CD14-positive monocyte (primary cell): Measurements from ENCODE around the gene DRP2. TPM values are rescaled to one million over a fixed set of nuclear protein-coding genes. Genes with fewer than 3 reads are reported as not detected.

Experiments used
- DNase-seq, 3 donors: peaks; one replicate each; pipeline ENCODE4 v3.0.0-alpha.2; 2011 to 2022
- H2AFZ ChIP-seq: 2 replicates; pipeline ENCODE4 v1.6.0; 2012; ENCODE audit warnings: mild to moderate bottlenecking, low read depth, low read length, inconsistent platforms; ENCODE audit not compliant: insufficient read depth, poor library complexity, severe bottlenecking
- H3K27ac ChIP-seq, 2 donors: 1 replicate in 1 of 2; 2 replicates in 1 of 2; pipeline ENCODE4 v1.5.1; 2012 to 2013; ENCODE audit warnings: low read length in 2 of 2, control low read depth in 1 of 2, inconsistent platforms in 1 of 2, low read depth in 1 of 2, mild to moderate bottlenecking in 1 of 2
- H3K27me3 ChIP-seq, 2 donors: one replicate each; pipeline versions ENCODE4 v1.6.0 to v1.6.1; 2011 to 2013; ENCODE audit warnings: low read length in 2 of 2; ENCODE audit not compliant: control insufficient read depth in 2 of 2, insufficient read depth in 2 of 2
- H3K36me3 ChIP-seq, 2 donors: replicated peaks in 1 of 2; 1 replicate in 1 of 2; 2 replicates in 1 of 2; pipeline versions ENCODE4 v1.5.1 to v1.6.1; 2012 to 2013; ENCODE audit warnings: low read length in 2 of 2, control low read depth in 1 of 2, inconsistent platforms in 1 of 2, mild to moderate bottlenecking in 1 of 2; ENCODE audit not compliant: insufficient read depth in 2 of 2, control insufficient read depth in 1 of 2
- H3K4me1 ChIP-seq, 2 donors: 1 replicate in 1 of 2; 2 replicates in 1 of 2; pipeline versions ENCODE4 v1.5.1 to v1.6.1; 2012 to 2013; ENCODE audit warnings: low read length in 2 of 2, control low read depth in 1 of 2, inconsistent platforms in 1 of 2, mild to moderate bottlenecking in 1 of 2, moderate library complexity in 1 of 2; ENCODE audit not compliant: insufficient read depth in 2 of 2, control insufficient read depth in 1 of 2
- H3K4me2 ChIP-seq: replicated peaks from 2 replicates; pipeline ENCODE3; 2012; ENCODE audit warnings: low read length, moderate library complexity, mild to moderate bottlenecking; ENCODE audit not compliant: poor library complexity, severe bottlenecking; ENCODE audit errors: extremely low read depth
- H3K4me3 ChIP-seq, 3 experiments: fragments of 200-600 bp in 1 of 3; sonication (generic) in 1 of 3; replicated peaks in 1 of 3; 1 replicate in 2 of 3; 2 replicates in 1 of 3; pipeline ENCODE4 v1.5.1; 2011 to 2013; ENCODE audit warnings: low read length in 3 of 3, mild to moderate bottlenecking in 3 of 3, control low read depth in 2 of 3, low read depth in 2 of 3, inconsistent platforms in 1 of 3, moderate library complexity in 1 of 3
- H3K79me2 ChIP-seq: 2 replicates; pipeline ENCODE4 v1.6.0; 2012; ENCODE audit warnings: mild to moderate bottlenecking, control low read depth, inconsistent platforms, low read length, moderate library complexity; ENCODE audit not compliant: insufficient read depth
- H3K9ac ChIP-seq: 2 replicates; pipeline ENCODE4 v1.6.0; 2017; ENCODE audit warnings: low read length, mild to moderate bottlenecking; ENCODE audit not compliant: insufficient read depth, poor library complexity, severe bottlenecking
- H3K9me3 ChIP-seq, 2 donors: replicated peaks in 1 of 2; 1 replicate in 1 of 2; 2 replicates in 1 of 2; pipeline versions ENCODE4 v1.5.1 to v1.6.1; 2012 to 2013; ENCODE audit warnings: low read length in 2 of 2, control low read depth in 1 of 2; ENCODE audit not compliant: control insufficient read depth in 1 of 2, insufficient read depth in 1 of 2
- H4K20me1 ChIP-seq: 2 replicates; pipeline ENCODE4 v1.6.0; 2012; ENCODE audit warnings: mild to moderate bottlenecking, low read length, control low read depth, moderate library complexity; ENCODE audit not compliant: insufficient read depth
- H3K27ac Mint-ChIP-seq, 7 donors: one replicate each; pipeline ENCODE4 v1.8.0; 2020; ENCODE audit warnings: mild to moderate bottlenecking in 7 of 7, mixed read lengths in 7 of 7, moderate library complexity in 6 of 7, inconsistent platforms in 2 of 7
- H3K27me3 Mint-ChIP-seq, 3 donors: one replicate each; pipeline ENCODE4 v1.8.0; 2021 to 2022; ENCODE audit warnings: low read depth in 3 of 3, mild to moderate bottlenecking in 3 of 3, mixed read lengths in 3 of 3, moderate library complexity in 3 of 3, inconsistent platforms in 1 of 3
- H3K36me3 Mint-ChIP-seq, 2 donors: one replicate each; pipeline ENCODE4 v1.8.0; 2020; ENCODE audit warnings: mixed read lengths in 2 of 2, inconsistent platforms in 1 of 2, mild to moderate bottlenecking in 1 of 2
- H3K4me1 Mint-ChIP-seq: one replicate; pipeline ENCODE4 v1.8.0; 2020; ENCODE audit warnings: mild to moderate bottlenecking, mixed read lengths
- H3K4me3 Mint-ChIP-seq, 2 donors: one replicate each; pipeline ENCODE4 v1.8.0; 2020; ENCODE audit warnings: mild to moderate bottlenecking in 2 of 2, mixed read lengths in 2 of 2, moderate library complexity in 1 of 2
- H3K9me3 Mint-ChIP-seq, 7 donors: one replicate each; pipeline ENCODE4 v1.8.0; 2020 to 2022; ENCODE audit warnings: mixed read lengths in 7 of 7, mild to moderate bottlenecking in 6 of 7, moderate library complexity in 6 of 7, inconsistent platforms in 2 of 7
- WGBS: methylation state at CpG from one replicate; pipeline ENCODE4 v1.1.5; 2013; ENCODE audit warnings: missing lambda C conversion rate; ENCODE audit not compliant: insufficient coverage; 5-methylcytosine and 5-hydroxymethylcytosine counted together
- intact Hi-C, 2 donors: fragments of 100-400 bp; cut with micrococcal nuclease; formaldehyde crosslinking; loops; one replicate each; pipeline versions ENCODE4 v1.15.0 to v1.15.1; 2023
- polyA plus RNA-seq, 3 donors: library from polyadenylated mRNA; depleted of rRNA in 1 of 3; unstranded in 2 of 3; stranded (reverse) in 1 of 3; fragments of 300-500 nt in 2 of 3; fragments of >200 nt in 1 of 3; fragmentation: Illumina TruSeq in 2 of 3; gene quantifications; 1 replicate in 2 of 3; 2 replicates in 1 of 3; pipeline ENCODE4 v1.2.3, GENCODE V29; 2012 to 2021
- TF ChIP-seq, protein P1 (sequence below): fragments of 200-600 bp; IDR thresholded peaks from one replicate; pipeline ENCODE4 v1.8.0; 2022; ENCODE audit warnings: antibody characterized with exemption, mild to moderate bottlenecking

The DRP2 gene
- polyA plus RNA-seq, 3 donors, result not detected

DNA sequence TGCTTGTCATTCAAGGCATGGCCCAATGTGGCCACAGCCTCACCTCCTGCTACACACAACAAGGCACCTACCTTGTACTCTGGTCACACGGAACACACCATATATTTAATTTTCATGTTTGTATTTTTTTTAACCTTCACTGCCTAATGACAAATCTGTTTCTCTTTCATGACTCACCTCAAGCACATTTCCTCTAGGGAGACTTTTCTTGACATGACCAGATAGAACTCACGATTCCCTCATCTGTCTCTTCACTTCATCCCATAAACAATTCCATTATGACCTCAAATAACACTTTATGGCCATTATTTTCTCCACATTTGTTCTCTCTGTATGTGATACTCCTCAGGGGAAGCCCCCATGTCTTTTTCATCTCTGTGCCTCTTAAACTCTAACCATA is 11.1 kb downstream of the DRP2 start:
- 83% methylated on average over 1 of the region's 2 CpGs for WGBS
- intact Hi-C loops, result no loop called here
- Histone ChIP-seq H3K36me3 (no peaks in the 10 kb centered on the region), H4K20me1 (no peaks in the 10 kb centered on the region), H3K4me3 (no peak overlapping the region), H3K9me3 (no peaks in the 10 kb centered on the region), H3K27me3 (no peaks in the 10 kb centered on the region), H2AFZ (no peak overlapping the region), H3K79me2 (no peaks in the 10 kb centered on the region), H3K9ac (no peak overlapping the region), H3K4me2 (no peak overlapping the region), H3K4me1 (no peaks in the 10 kb centered on the region), H3K27ac (no peak overlapping the region)
- no peaks in the 10 kb centered on the region for H3K36me3 Mint-ChIP-seq
- peaks cover 3% of the 10 kb centered on the region for H3K4me1 Mint-ChIP-seq
- H3K27ac Mint-ChIP-seq, result no peak overlapping the region
- no peak overlapping the region for H3K4me3 Mint-ChIP-seq
- DNase-seq, result no peak
- H3K9me3 Mint-ChIP-seq, result peaks cover 0 to 2% (median 0%) of the 10 kb centered on the region in 7 donors
- H3K27me3 Mint-ChIP-seq, result peaks cover 0 to 2% (median 0%) of the 10 kb centered on the region in 3 donors
- TF ChIP-seq, protein P1, sequence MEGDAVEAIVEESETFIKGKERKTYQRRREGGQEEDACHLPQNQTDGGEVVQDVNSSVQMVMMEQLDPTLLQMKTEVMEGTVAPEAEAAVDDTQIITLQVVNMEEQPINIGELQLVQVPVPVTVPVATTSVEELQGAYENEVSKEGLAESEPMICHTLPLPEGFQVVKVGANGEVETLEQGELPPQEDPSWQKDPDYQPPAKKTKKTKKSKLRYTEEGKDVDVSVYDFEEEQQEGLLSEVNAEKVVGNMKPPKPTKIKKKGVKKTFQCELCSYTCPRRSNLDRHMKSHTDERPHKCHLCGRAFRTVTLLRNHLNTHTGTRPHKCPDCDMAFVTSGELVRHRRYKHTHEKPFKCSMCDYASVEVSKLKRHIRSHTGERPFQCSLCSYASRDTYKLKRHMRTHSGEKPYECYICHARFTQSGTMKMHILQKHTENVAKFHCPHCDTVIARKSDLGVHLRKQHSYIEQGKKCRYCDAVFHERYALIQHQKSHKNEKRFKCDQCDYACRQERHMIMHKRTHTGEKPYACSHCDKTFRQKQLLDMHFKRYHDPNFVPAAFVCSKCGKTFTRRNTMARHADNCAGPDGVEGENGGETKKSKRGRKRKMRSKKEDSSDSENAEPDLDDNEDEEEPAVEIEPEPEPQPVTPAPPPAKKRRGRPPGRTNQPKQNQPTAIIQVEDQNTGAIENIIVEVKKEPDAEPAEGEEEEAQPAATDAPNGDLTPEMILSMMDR, result no peak

DNA sequence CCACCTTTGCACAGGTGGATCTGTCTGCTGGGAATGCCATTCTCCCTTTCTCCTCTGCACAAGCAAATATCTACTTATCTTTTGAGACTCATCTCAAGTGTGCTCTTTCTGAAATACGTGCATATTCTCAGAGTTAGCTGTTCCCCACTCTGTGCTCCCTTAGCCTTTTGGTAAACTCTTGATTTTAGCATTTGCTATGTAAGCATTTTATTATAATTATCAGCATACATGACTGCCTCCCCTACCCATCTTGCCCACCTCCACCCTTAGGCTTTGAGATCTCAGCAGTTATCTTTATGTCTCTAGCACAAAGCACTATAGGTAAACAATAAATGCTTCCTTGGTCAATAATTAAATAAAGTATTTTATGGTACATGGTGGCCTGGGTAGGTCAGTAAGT is 11.5 kb downstream of the DRP2 start:
- Histone ChIP-seq H3K27me3 (no peaks in the 10 kb centered on the region), H2AFZ (no peak overlapping the region), H3K4me1 (no peaks in the 10 kb centered on the region), H3K9ac (no peak overlapping the region), H3K79me2 (no peaks in the 10 kb centered on the region), H3K4me3 (no peak overlapping the region), H4K20me1 (no peaks in the 10 kb centered on the region), H3K36me3 (no peaks in the 10 kb centered on the region), H3K4me2 (no peak overlapping the region), H3K9me3 (no peaks in the 10 kb centered on the region), H3K27ac (no peak overlapping the region)
- H3K4me3 Mint-ChIP-seq, result no peak overlapping the region
- TF ChIP-seq, protein P1, result no peak
- peaks cover 0 to 2% (median 0%) of the 10 kb centered on the region in 3 donors for H3K27me3 Mint-ChIP-seq
- no peak for DNase-seq
- WGBS, result no CpG with 5 or more reads among the region's 1 CpG
- H3K36me3 Mint-ChIP-seq, result no peaks in the 10 kb centered on the region
- H3K4me1 Mint-ChIP-seq, result peaks cover 3% of the 10 kb centered on the region
- peaks cover 0 to 2% (median 0%) of the 10 kb centered on the region in 7 donors for H3K9me3 Mint-ChIP-seq
- no peak overlapping the region for H3K27ac Mint-ChIP-seq
- intact Hi-C loops, result no loop called here
